Activated effector memory CD4-positive, alpha-beta T cell treated with anti-CD3 and anti-CD28 coated beads, Interleukin-2, amount 50 U/mL, for 16 hours (primary cell): ENCODE data around the gene CEP72.

Experiments used
- DNase-seq: peaks from one replicate; pipeline ENCODE4 v3.0.0-alpha.2; 2020

Gene CEP72

DNA sequence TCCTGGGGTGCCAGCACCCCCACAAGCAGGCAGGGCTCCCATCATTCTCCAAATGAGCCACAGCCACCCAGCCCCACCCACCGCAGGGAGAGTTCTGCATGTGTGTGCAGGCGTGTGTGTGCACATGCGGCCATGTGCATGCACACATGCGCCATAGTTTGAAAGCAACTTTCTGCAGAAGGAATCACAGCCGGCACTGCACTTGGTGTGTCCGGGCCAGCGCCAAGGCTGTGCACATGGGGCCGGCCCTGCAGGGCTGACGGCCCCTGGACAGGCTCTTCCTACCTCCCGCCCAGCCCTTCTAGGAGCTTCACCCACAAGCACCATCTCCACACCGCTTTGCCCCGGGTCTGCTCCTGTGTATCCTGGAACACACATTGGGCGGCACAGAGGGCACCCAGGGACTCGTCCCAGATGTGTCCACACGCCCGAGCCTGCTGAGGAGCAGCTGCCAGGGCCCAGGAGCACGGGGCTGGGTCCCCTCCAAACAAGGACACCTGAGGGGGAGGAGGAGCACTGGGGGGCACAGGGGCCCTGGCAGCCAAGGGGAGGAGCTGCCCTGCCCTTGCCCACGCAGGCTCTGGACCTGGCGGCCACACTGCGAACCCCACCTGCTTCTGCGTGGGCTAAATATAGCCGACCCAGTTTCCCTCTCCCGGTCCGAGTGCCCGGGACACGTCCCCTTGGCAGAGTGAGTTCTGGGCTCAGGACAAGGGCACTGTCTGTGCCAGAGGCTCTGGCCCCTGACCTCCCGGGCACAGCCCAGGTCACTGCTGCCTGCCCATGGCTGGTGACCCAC lies 61.9 kb downstream of the CEP72 start:
- DNase-seq: peak; percentile 62

DNA sequence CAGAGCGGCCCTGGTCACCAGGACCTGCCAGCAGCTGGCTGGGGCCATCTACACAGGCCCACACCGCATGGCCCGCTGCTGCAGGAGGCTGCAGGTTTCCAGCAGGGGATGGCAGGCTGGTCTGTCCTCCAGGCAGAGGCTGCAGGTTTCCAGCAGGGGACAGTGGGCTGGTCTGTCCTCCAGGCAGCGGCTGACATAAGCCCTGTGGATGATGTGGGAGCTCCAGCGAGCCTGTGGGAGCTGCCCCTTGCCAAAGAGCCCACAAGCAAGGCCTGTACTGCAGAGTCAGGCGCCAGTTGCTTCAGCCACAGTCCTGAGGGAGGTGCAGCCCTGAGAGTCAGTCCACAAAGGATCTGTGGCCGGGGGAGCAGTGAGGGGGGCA lies 62.5 kb downstream of the CEP72 start:
- DNase-seq: no peak

DNA sequence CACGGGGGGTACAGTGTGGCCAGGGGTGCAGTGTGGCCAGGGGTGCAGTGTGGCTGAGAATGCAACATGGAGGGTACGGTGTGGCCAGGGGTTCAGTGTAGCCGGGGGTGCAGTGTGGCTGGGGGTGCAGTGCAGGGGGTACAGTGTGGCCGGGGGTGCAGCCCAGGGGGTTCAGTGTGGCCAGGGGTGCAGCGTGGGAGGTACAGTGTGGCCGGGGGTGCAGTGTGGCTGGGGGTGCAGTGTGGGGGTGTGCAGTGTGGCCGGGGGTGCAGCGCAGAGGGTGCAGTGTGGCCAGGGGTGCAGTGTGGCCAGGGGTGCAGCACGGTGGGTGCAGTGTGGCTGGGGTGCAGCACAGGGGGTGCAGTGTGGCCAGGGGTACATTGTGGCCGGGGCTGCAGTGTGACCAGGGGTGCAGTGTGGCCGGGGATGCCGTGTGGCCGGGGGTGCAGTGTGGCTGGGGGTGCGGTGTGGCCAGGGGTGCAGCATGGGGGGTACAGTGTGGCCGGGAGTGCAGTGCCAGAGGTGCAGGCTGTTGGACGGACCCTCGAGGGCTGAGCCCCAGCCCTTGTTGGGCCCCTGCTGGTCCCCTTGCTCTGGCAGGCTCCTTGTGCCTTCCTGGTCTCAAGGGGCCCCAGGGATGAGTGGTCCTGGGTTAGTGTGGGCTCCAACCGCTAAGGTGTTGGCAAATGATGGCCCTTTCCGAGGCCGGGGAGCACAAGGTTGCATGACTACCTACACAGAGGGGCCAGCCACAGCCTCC lies 63.2 kb downstream of the CEP72 start:
- peak; percentile 55 for DNase-seq

DNA sequence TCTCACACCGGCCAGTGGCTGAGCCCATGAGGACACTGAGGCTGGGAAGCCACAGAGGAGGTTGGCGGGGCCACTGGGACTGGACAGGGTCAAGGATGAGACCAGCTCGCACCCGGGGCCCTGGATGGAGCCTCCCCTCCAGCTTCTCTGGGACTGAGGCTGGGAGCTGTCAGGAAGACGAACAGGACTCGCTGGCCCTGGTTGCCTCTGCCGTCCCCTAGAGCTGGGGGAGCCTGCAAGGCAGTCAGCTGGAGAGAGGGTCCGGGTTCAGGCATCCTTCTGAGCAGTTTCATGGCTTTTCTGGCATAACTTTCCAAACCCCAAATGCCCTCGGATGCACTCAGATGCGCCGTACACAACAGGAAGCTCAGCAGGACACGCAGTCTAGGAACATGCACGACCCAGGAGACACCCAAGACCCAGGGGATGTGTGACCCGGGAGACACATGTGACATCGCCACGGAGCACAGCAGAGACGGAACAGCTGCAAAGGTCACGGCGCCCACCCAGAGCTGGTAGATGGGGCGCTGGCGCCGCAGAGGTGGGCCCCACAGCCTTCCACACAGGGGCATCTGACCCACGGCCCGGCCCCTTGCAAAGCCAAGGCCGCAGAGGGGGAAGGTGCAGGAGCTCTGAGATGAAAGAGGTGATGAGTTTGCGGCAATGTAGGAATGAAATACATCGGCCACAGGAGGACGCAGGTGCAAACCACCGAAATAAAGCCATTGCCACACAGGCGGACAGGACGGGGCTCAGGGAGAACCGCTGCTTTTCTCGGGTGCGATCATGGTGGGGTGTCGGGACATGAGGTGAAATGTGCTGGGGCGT lies 63.9 kb downstream of the CEP72 start:
- DNase-seq: peak; percentile 47

DNA sequence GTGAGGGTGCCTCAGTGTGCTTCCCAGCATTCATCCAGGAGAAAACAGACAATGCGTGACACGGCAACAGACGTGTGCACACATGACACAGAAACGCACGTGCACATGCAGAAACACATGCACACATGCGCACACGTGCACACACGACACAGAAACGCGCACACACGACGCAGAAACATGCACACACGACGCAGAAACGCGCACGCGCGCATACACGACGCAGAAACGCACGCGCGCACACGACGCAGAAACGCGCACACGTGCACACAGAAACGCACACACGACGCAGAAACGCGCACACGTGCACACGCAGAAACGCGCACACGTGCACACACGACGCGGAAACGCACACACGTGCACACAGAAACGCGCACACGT lies 64.5 kb downstream of the CEP72 start:
- no peak for DNase-seq

DNA sequence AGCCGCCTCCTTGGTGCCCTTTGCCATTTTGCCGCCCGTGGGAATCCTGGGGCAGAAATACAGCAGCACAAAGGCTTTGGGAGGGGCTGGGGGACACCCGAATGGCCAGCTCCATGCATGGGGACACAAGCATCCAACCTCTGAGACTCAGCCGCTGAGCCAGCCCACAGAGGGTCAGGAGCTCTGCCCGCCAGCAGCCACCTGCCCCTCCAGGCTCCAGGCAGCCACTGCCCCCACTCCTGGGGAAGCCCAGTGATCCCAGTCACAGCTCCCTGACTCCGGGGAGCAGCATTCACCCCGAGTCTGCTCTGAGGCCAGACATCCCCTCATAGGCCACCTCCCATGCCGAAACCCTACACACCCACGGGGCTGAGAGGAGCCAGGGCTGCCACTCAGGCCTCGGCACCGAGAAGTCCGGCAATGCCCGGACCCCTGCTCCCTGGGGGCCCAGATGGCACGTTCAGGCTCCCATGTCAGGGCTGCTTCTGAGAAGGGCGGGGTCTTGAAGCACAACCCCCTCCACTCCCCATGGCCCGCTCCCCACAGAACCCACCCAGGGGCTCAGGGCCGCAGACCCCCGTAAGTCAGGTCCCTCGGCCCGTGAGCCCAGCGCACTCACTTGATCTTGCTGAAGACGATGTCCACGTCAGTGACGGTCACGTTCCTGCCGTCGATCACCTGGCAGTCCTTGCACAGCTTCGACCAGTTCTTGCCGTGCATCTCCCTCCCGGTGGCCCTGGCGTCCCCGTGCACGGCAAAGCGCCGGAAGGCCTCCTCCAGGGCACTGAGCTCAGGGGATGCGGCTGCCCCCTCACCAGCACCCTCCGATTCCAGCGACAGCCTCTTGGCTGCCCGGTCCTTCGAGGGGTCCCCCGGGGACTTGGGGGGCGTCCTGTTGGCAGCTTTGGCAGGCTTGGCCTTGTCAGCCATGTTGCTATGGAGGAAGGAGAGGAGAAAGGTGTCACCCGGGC lies 65.3 kb downstream of the CEP72 start:
- peak; percentile 60 for DNase-seq

DNA sequence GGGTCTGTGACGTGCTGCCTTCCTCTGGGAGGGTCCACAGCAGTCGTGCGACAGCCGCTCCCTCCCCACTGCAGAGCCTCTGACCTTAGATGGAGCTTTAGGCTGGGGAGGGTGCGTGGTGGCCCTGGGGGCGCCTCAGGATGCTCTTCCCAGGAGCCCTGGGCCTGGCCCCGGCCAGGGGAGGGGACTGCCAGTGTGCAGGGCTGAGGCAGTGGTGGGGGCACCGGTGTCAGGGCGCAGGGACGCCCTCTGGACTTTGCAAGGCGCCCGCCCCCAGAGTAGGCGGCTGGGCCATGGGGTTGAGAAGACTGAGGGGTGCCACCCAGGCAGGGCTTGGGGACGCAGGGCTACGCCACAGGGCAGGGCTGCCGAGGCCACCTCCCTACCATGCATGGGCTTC lies 66.4 kb downstream of the CEP72 start:
- DNase-seq: peak; percentile 61

DNA sequence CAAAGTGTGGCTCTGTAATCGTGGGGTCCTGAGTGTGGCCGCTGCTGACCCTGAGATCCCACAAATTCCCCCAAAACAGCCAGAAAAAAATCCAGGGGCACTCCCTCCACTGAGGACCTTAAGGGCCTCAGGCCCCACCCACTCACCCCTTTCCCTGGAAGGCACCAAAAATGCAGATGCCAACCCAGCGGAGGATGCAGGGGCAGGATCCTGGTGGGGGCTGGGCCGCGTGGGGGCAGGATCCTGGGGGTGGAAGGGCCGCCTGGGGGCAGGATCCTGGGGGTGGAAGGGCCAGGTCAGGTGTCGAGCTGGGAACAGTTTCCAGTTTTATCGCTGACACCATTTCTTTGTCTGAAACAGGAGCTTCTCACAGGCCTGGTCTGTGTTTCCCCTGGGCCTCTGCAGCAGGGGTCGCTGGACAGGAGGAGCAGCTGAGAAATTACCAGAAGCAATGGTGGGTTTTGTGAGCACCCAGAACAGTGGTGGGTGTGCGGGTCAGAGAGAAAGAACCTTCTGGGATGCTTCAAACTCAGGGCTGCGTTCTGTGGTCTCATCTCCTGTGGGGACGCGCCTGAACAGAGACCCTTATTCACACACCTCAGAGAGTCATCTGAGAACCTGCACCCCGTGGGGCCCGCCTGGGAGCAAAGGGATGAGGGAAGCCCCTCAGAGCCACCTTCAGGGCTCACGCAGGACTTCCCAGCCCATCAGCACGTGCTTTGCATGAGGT lies 67.2 kb downstream of the CEP72 start:
- peak; percentile 43 for DNase-seq

DNA sequence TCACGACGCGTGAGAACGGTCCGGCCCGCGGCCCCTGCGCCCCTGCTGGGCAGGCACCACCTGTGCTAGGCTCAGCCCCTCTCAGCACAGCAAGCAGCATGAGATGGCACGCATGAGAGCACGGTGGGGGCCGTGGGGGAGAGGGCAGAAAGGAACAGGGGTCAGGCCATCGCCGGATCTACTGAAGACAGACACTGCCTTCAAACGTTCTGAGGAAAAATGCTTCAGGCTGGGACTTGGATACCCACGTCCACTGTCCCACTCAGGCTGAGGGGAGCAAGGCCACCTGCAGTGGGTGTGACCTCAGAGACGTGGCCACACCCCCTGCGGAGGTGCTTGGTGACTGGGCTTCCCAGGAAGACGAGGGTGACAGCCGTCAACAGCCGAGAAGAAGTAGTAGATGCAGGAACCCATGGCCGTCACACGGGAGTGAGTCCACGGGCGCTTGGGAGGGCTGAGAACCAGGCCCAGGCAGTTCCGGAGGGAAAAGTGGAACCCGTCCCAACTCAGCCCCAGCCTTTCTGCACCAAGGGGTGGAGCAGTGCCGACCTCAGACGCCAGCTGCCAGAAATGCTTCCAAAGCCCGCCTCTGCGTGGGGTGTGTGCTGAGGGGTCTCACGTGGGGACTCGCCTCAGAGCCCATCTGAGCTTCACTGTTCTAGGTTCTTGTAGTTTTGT lies 68.1 kb downstream of the CEP72 start:
- DNase-seq: peak; percentile 22

DNA sequence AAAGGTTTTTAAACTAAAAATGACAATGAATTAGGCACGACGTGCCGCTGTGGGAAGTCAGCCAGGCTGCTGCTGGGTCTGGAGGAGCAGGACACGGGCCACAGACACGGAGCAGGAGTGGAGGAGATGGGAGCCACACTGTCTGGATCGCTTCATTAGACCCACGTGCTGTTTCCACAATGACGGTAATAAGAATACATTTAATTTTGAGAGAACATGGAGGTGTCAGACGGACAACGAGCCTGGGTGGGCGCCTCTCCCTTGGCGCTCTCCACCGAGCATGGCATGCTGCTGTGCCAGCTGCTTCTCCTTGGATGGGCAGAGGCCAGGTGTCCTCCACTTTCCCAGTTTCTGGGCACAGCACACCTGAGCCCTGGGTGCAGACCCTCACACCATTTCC lies 68.7 kb downstream of the CEP72 start:
- DNase-seq: peak; percentile 38

DNA sequence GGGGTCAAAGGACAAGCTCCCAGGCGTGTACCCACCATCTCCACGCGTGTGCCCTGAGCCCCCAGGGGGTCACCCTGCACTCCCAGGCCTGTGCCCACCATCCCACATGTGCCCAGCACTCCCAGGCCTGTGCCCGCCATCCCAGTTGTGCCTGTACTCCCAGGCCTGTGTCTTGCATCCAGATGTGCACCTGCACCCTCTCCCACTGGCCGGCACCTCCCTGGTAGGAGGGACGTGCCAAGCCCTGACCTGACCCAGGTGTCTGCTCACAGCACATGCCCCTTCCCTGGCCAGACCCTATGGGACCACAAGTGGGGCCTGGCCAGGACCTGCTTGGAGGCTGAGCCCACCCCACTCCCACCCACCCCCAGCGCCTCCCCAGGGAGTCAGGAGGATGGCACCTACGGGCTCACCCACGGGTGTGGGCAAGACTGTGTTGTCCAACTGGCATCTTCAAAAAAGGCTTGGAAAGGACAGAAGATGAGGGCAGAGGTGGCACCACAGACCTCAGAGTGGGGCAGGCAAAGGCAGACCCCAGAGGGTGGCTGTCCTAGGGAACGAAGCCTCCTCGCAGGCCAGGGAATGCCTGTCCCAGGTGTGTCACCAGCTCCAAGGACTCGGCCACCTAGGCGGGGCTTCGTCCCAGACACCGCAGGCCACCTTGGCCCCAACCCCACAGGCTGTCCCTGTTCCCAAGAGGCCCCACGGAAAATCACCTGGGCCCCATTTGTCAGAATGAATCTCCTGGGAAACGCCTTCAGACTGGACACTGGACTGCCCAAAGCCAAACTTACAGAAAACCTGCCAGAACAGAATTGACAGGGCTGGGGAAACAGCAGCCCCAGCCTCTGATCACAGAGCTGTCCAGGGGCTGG lies 69.4 kb downstream of the CEP72 start:
- peak; percentile 61 for DNase-seq

DNA sequence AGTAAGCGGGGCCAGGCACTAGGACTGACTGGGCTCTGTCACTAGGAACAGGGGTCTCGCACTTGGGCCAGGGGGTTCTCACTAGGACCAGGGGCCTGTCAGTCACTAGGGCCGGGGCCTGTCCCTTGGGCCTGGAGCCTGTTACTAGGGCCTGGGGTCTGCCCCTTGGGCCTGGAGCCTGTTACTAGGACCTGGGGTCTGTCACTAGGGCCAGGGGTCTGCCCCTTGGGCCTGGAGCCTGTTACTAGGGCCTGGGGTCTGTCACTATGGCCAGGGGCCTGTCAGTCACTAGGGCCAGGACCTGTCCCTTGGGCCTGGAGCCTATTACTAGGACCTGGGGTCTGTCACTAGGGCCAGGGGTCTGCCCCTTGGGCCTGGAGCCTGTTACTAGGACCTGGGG lies 70.1 kb downstream of the CEP72 start:
- peak; percentile 28 for DNase-seq

DNA sequence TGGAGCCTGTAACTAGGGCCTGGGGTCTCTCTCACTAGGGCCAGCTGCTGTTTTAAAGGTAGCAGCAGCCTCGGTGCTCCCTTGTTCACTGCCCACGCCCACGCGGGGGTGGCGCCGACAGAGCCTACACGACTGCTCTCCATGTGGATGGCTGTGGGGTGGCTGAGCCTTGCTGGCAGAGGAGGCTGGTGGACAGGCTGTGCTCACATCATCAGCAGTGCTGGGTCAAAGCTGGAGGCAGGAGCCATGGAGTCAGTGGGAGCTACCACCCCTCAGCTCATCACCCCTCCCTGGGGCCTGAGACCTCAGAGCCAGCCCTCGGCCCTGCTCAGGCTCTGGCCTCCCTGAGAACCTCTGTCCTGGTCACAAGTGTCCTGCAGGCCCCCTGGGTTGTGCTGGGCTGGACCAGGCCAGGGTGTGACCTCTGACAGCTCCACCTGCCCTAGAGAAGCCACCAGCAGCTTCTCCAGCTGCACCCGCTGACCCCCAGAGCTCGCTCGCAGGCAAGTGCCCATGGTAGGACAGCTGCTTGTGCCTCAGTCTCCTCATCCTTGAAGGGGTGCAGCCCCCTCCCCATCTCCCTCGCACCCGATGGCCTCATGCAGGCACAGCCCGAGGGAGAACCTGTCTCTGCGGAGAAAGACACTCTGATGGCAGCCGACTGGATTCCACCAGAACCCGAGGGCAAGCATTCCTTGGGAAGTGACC lies 70.7 kb downstream of the CEP72 start:
- DNase-seq: peak; percentile 56

DNA sequence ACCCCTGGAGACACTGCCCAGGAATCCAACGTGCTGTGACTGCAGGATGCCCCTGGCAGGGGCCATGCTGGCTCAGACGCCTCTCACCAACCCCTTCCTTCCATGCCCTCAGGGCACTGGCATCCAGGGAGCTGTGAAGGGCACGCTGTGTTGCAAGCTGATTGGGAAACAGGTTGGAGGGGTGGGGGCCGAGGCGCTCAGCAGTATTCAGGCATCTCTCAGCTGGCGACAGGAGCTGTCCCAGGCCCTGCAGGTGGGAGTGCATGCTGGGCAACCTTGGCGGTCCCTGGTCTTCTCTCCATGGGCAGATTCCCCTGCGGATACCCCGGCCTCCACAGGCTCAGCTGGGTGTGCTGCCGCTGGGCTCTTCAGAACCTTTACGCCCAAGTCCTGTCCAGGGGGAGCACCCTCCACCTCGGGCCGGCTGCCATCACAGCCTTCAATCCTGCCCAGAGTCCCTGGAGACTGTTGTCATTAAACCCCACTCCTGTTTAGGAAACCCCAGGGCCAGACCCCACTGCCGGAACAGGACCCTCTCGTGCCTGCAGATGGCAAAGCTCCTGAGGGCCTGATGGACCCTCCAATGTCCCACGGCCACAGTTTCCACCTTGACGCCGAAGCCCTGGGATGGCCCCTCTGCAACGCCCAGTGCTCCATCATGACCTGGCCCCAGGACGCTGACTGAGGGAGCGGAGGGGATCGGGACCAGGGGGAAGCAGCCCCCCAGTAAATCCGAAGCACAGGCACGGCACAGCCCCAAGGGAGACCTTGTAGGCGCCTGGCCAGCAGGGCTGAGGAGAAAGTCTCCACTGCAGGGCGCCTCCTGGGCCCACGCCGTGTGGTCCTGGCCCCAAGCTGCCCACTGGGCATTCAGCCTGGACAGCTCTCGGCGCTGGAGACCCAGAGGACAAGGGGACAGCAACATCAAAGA lies 71.7 kb downstream of the CEP72 start:
- DNase-seq: peak; percentile 60

DNA sequence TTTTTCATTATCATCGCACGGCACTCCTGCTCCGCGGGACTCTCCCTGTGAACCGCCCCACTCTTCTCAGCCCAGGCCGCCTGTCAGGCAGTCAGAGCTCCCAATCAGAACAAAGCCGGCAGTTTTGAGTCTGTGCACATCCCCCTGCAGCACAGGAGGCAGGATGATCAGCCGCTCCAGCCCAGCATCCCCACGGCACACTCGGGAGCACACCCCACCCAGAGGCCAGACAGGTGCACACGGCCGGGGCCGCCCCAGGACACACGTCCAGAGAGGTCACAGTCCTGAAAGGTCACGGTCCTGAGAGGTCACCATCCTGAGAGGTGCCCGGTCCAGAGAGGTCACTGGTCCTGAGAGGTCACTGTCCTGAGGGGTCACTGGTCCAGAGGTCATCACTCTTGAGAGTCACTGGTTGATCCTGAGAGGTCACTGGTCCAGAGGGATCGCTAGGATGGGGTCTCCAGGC lies 72.6 kb downstream of the CEP72 start:
- peak; percentile 59 for DNase-seq

DNA sequence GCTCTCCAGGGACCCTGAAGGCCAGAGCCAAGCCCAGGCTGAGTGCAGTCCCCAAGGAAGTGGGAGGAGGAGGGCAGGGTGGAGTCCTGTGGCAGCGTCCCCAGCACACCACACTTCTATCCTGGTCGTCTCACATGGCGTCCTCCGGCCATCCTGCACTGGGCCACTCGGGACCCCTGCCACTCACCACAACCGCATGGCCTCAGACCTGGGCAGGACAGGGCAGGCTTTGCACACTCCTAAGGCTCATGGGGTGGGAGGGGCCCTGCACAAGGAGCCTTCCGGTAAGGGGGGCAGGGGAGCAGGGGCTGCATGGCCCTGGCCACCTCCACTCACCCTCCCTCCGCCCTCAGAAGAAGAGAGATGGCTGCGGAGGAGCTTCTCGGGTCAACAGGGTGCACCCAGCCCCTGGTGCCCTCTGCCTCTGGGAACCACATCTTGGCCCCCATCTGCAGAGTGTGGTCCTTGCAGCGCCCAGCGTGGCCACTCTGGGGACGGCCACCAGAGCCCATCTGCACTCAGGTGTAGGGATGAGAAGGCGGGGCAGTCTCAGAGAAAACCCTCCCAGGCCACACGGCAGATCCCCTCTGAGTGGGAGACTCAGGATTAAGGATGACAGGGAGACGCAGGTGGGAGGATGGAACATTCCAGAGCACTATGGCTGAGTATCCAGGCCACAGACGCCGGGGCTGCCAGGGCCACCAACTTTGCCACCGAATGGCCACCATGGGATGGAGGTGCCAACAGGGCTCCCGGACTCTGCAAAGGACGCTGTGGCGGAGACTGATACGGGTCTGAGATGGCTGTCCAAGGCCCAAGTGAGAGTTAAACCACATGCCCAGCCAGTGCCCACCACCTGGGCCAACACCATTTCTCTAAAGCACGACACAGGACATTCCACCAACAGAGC lies 73.4 kb downstream of the CEP72 start:
- peak; percentile 54 for DNase-seq

DNA sequence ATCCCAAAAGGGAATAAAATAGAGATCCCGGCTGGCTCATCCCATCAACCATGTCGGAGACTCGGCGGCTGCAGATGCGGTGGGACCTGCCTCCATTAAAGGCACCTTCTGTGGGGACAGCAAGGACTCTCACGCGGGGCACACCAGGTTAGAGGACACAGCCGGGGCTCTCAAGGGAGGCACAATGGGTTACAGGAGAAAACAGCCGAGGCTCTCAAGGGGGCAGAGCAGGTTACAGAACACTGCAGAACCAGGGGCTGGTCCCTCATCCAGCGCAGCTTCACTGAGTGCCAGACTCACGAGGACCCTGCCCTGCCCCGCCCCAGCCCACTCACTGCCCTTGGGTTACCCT lies 74.0 kb downstream of the CEP72 start:
- DNase-seq: peak; percentile 63
